Transverse colon (tissue), 4 donors: ENCODE measurements around the gene TRABD2A.

Experiments used
- CTCF ChIP-seq, 5 experiments: fragments of 200-600 bp in 3 of 5; fragments of 450-650 bp in 2 of 5; sonication (generic) in 3 of 5; IDR thresholded peaks; 1 replicate in 2 of 5; 2 replicates in 3 of 5; pipeline ENCODE4 v1.5.1; 2016 to 2017; ENCODE audit warnings: antibody characterized with exemption in 5 of 5, inconsistent platforms in 3 of 5, mild to moderate bottlenecking in 2 of 5, moderate library complexity in 1 of 5
- POLR2A ChIP-seq: fragments of 450-650 bp; IDR thresholded peaks from one replicate; pipeline ENCODE4 v1.6.1; 2016; ENCODE audit warnings: antibody characterized with exemption, mild to moderate bottlenecking, moderate library complexity
- POLR2AphosphoS5 ChIP-seq, 3 donors: sonication (generic); formaldehyde crosslinking; IDR thresholded peaks; one replicate each; pipeline ENCODE4 v1.6.1; 2016; ENCODE audit warnings: antibody characterized with exemption in 3 of 3

- TF ChIP-seq POLR2AphosphoS5 (IDR thresholded peaks at IDR 0.05): no peak
- no peak for TF ChIP-seq CTCF (IDR thresholded peaks at IDR 0.05)
- TF ChIP-seq POLR2A: no peak
These were observed 94.9 kb downstream of the TRABD2A start for GRCh38 chr2:84785950-84786349.
